HG03521 (cell line): ENCODE results near the gene RAPGEF6.
"Not testable (repeated sequence)": the region's sequence is repeated elsewhere in the genome, so short reads cannot be mapped to it uniquely, and the experiment has no call there.

ENCODE experiments used
- ATAC-seq: cut with Tn5 transposase; IDR thresholded peaks from one replicate; pipeline ENCODE4 v1.9.1; 2021; ENCODE audit warnings: mild to moderate bottlenecking, moderate library complexity; ENCODE audit not compliant: unreplicated experiment

Gene RAPGEF6

GRCh38 chr5:131609774-131610173 is 25.3 kb downstream of the RAPGEF6 start:
- no peak for ATAC-seq

DNA sequence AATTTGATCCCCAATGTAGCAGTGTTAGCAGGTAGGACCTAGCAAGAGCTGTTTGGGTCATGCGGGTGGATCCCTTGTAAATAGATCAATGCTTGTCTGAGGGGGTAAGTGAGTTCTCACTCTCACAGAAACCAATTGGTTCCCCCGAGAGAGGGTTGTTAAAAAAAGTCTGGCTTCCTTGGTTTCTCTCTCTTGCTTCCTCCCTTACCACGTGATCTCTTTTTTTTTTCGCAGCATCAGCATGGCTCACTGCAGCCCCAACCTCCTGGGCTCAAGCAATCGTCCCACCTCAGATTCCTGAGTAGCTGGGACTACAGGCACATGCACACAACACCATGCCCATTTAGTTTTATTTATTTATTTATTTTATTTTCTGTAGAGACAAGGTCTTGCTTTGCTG is 26.4 kb downstream of the RAPGEF6 start:
- no peak for ATAC-seq

GRCh38 chr5:131607903-131608540 is 27.0 kb downstream of the RAPGEF6 start:
- no peak for ATAC-seq

- no peak for ATAC-seq
Observed at GRCh38 chr5:131607418-131607817, 27.6 kb downstream of the RAPGEF6 start.

- no peak for ATAC-seq
Observed at GRCh38 chr5:131605086-131605485, 29.9 kb downstream of the RAPGEF6 start.

- no peak for ATAC-seq
Observed at GRCh38 chr5:131595088-131596033, 39.7 kb downstream of the RAPGEF6 start.

DNA sequence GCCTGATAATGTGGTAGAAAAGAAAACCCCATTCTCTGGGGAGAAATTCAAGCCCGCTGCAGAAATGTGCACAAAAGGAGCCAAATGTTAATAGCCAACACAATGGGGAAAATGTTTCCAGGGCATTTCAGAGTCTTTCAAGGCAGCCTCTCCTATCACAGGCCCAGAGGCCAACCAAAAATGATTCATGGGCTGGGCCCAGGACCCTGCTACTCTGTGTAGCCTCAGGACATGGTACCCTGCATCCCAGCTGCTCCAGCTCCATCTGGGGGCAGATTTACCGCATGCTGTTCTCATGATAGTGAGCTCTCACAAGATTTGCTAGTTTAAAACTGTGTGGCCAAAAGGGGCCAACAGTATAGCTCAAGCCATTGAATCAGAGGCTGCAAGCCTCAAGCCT is 41.1 kb downstream of the RAPGEF6 start:
- ATAC-seq: no peak

DNA sequence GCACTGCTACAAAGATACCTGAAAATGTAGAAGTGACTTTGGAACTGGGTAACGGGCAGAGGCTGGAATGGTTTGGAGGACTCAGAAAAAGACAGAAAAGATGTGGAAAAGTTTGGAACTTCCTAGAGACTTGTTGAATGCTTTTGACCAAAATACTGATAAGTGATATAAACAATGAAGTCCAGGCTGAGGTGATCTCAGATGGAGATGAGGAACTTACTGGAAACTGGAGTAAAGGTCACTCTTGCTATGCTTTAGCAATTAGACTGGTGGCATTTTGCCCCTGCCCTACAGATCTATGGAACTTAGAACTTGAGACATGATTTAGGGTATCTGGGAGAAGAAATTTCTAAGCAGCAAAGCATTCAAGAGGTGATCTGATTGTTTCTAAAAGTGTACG is 41.6 kb downstream of the RAPGEF6 start:
- ATAC-seq: not testable (repeated sequence)

DNA sequence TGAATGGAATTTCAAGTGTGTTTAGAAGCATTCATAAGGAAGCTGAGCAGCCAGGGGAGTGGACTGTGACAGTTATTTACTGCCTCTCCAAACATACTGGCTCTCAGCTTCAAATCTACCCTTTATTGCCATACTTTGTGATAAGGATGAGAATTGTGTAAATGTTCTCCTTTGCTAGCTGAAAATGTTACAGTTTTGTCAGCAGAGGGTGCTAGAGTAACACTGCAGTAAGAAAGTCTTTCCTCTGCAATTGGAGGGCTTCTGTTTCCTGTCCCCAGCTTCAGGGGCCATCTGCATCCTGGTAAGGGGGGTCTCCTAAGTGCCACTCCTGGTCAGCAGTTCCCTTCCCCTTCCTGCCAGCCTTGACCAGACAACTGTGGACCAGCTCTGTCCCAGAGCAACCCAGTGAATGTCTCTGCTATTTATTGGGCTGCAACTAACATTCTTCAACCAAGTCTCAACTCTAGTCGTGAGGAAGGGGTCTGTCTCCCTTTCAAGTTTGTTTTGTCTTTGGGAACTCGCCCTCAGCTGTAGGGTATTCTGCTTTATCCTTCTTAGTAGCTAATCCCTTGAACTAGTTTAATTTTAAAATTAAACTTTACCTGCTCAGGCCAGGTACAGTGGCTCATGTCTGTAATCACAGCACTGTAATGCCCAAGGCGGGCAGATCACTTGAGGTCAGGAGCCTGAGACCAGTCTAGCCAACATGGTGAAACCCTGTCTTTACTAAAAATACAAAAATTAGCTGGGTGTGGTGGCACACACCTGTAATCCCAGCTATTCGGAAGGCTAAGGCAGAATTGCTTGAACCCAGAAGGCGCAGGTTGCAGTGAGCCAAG is 45.3 kb downstream of the RAPGEF6 start:
- no peak for ATAC-seq

- ATAC-seq: no peak
Observed at GRCh38 chr5:131587541-131587940, 47.5 kb downstream of the RAPGEF6 start.

- no peak for ATAC-seq
Observed at GRCh38 chr5:131581702-131582101, 53.3 kb downstream of the RAPGEF6 start.

- no peak for ATAC-seq
Observed at GRCh38 chr5:131579917-131580671, 54.9 kb downstream of the RAPGEF6 start.

GRCh38 chr5:131575660-131576227 is 59.3 kb downstream of the RAPGEF6 start:
- ATAC-seq: no peak

GRCh38 chr5:131571669-131572168 is 63.3 kb downstream of the RAPGEF6 start:
- no peak for ATAC-seq

DNA sequence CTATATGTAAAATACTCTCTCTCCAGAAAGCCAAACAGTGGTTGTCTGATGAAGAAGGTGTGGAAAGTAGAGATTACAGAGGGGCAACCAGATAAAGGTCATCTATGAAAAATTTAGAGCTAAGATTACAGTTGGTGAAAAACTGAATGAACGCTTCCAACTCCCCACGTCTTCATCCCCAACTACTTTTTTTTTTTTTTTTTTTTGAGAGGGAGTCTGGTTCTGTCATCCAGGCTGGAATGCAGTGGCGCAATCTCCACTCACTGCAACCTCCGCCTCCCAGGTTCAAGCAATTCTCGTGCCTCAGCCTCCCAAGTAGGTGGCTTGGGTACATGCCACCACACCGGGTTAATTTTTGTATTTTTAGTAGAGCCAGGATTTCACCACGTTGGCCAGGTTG is 64.3 kb downstream of the RAPGEF6 start:
- no peak for ATAC-seq

GRCh38 chr5:131564229-131564652 is 70.8 kb downstream of the RAPGEF6 start:
- ATAC-seq: no peak

DNA sequence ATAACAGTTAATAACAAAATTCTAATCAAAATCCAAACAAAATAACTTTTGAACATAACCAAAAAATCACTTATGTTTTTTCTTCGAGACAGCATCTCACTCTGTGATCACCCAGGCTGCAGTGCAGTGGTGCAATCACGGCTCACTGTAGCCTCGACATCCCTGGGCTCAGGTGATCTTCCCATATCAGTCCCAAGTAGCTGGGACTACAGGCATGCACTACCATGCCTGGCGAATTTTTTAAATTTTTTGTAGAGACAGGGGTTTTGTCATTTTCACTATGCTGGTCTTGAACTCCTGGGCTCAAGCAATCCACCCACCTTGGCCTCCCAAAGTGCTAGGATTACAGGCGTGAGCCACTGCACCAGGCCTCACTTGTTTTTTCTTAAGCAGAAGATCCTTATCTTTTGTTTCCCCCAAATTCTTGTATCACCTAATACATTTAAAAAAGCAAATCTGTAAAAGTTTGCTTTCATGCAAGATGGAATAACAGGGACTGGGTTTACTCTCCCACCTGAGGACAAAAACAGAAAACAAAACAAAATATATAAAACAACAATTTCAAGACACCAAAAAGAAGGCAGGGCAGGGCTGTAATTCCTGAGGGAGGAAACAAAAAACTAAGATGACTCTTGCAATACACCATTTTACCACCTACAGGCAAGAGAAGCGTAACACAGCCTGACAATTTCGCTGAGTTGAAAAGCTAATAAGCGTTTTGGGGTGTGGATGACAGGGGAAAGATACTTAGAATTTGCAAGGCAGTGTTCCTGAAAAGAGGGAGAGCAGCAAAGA is 71.4 kb downstream of the RAPGEF6 start:
- ATAC-seq: no peak

DNA sequence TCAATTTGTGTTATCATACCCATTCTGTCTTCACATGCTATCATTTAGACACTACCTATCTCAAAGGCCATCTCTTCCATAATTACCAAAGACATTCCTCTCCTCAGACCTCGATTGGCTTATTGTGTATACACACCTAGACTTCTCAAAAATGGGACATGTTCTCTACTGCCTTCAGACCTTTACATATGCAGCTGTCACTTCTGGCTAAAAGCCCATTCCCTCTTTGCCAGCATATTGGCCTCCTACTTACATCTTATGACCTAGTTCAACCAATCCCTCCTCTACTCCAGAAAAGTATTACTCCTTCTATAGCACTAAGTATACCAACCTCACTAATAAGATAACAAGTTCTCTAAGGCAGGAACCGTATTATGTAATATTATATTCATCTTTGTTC is 84.4 kb downstream of the RAPGEF6 start:
- ATAC-seq: no peak

GRCh38 chr5:131548176-131548575 is 86.9 kb downstream of the RAPGEF6 start:
- peak; percentile 51 for ATAC-seq
